Measurements from ENCODE around the gene CALN1.

CALN1 gene

DNA sequence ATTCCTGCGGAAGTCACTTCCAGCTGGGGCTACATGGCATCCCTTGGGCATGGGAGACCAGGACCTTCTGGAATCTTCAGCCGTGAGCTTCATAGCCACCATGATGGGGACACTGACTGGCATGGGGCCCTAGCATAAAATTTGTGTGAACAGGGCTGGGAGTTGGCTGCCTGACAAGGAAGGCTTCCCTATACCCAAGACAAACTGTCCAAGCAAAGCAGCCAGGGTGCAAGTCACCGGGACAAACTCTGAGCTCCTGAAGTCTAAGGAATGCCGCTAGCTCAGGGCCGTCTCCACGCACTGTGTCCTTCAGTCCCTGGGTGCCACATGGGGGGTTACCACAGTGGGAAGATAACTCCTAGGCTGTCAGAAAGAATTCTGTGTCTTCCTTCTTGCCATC is 627.4 kb downstream of the CALN1 start:
- Mint-ChIP-seq H3K27ac (no peak overlapping the region), H3K9me3 (peaks cover 11 to 12% of the 10 kb centered on the region in 2 donors), H3K36me3 (peaks cover 0 to 2% of the 10 kb centered on the region in 2 donors), H3K27me3 (no peaks in the 10 kb centered on the region), H3K4me3 (no peak overlapping the region), H3K4me1 (no peaks in the 10 kb centered on the region)
- DNase-seq (no peak), ATAC-seq (replicated peaks) (no peak)

- ATAC-seq (replicated peaks) = no peak
- Mint-ChIP-seq H3K4me3 (no peak overlapping the region), H3K27ac (no peak overlapping the region), H3K36me3 (peaks cover 0 to 2% of the 10 kb centered on the region in 2 donors), H3K4me1 (no peaks in the 10 kb centered on the region), H3K27me3 (no peaks in the 10 kb centered on the region), H3K9me3 (peaks cover 11 to 12% of the 10 kb centered on the region in 2 donors)
- DNase-seq = no peak
Observed at GRCh38 chr7:71784180-71784579, 628.0 kb downstream of the CALN1 start.

DNA sequence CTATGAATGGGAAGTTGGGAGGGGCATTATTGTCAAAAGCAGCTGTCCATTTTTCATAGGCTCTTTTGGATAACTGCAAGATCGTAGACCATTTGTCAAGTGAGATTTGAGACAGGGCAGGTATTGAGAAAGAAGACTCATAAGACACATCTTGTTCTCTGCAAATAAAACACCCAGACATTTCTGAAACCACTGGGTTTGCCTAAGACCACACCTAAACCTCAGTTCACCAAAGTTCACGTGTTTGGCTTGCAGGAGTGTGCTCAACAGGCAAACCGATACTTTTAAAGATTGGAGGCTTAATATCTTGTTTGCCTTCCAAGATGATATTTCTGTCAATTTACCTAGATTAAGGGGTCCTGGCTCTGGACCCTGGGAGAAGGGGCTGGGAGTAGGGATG is 628.4 kb downstream of the CALN1 start:
- ATAC-seq (replicated peaks) (no peak), DNase-seq (no peak)
- peaks cover 0 to 2% of the 10 kb centered on the region in 2 donors for H3K36me3 Mint-ChIP-seq
- peaks cover 11 to 12% of the 10 kb centered on the region in 2 donors for H3K9me3 Mint-ChIP-seq
- no peak overlapping the region for H3K4me3 Mint-ChIP-seq
- H3K27me3 Mint-ChIP-seq = no peaks in the 10 kb centered on the region
- no peaks in the 10 kb centered on the region for H3K4me1 Mint-ChIP-seq
- H3K27ac Mint-ChIP-seq = no peak overlapping the region

GRCh38 chr7:71782051-71782450 is 630.1 kb downstream of the CALN1 start:
- peaks cover 0 to 2% of the 10 kb centered on the region in 2 donors for H3K36me3 Mint-ChIP-seq
- no peak for DNase-seq
- H3K27me3 Mint-ChIP-seq = no peaks in the 10 kb centered on the region
- H3K9me3 Mint-ChIP-seq = peaks cover 6 to 7% of the 10 kb centered on the region in 2 donors
- no peaks in the 10 kb centered on the region for H3K4me1 Mint-ChIP-seq
- ATAC-seq (replicated peaks) = no peak
- no peak overlapping the region for H3K27ac Mint-ChIP-seq
- no peak overlapping the region for H3K4me3 Mint-ChIP-seq

- Mint-ChIP-seq H3K9me3 (peaks cover 4% of the 10 kb centered on the region in 2 donors), H3K27ac (no peak overlapping the region), H3K36me3 (peaks cover 0 to 2% of the 10 kb centered on the region in 2 donors), H3K27me3 (no peaks in the 10 kb centered on the region), H3K4me3 (no peak overlapping the region), H3K4me1 (no peaks in the 10 kb centered on the region)
- ATAC-seq (replicated peaks) (no peak), DNase-seq (no peak)
Observed at GRCh38 chr7:71780282-71780681, 631.9 kb downstream of the CALN1 start.

DNA sequence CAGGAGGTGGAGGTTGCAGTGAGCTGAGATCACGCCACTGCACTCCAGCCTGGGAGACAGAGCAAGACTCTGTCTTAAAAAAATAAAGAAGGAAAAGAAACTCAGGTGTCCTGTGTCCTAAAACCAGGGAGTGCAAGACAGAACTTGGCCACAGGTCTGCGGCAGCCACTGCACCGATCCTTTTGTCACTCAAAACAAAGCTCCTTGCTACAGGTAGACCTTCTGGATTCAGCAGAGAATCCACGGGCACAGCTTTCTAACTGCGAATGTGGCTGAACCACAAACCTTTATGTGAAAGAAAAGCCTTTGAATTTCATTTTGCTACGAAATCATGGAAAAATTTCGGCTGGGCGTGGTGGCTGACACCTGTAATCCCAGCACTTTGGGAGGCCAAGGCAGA is 634.9 kb downstream of the CALN1 start:
- no peak overlapping the region for H3K27ac Mint-ChIP-seq
- peaks cover 2 to 3% of the 10 kb centered on the region in 2 donors for H3K9me3 Mint-ChIP-seq
- ATAC-seq (replicated peaks) (no peak), DNase-seq (no peak)
- no peaks in the 10 kb centered on the region for H3K4me1 Mint-ChIP-seq
- peaks cover 0 to 1% of the 10 kb centered on the region in 2 donors for H3K36me3 Mint-ChIP-seq
- H3K4me3 Mint-ChIP-seq = no peak overlapping the region
- H3K27me3 Mint-ChIP-seq = no peaks in the 10 kb centered on the region

- Mint-ChIP-seq H3K36me3 (no peaks in the 10 kb centered on the region), H3K4me1 (no peaks in the 10 kb centered on the region), H3K9me3 (peaks cover 0 to 1% of the 10 kb centered on the region in 2 donors), H3K27me3 (no peaks in the 10 kb centered on the region), H3K4me3 (no peak overlapping the region), H3K27ac (no peak overlapping the region)
- DNase-seq = no peak
- ATAC-seq (replicated peaks) = no peak
Observed at GRCh38 chr7:71776726-71777125, 635.4 kb downstream of the CALN1 start.

DNA sequence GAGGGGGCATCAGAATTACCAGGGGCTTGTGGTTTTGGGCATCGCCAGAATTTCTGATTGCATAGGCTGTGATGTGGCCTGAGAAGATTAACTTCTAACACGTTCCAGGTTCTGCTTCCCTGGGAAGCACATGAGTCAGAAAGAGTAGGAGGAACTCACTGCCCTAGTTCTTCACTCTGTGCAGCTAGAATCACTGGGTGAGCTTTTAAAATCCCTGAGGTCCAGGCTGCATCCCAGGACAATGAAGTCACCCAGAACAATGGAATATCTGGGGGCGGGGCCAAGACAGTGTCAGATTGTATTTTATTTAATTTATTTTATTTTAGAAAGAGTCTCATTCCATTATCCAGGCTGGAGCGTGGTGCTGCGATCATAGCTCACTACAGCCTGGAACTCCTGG is 636.5 kb downstream of the CALN1 start:
- Mint-ChIP-seq H3K27ac (no peak overlapping the region), H3K4me3 (no peak overlapping the region), H3K27me3 (no peaks in the 10 kb centered on the region), H3K4me1 (no peaks in the 10 kb centered on the region), H3K9me3 (peaks cover 0 to 1% of the 10 kb centered on the region in 2 donors), H3K36me3 (no peaks in the 10 kb centered on the region)
- DNase-seq (no peak), ATAC-seq (replicated peaks) (no peak)

DNA sequence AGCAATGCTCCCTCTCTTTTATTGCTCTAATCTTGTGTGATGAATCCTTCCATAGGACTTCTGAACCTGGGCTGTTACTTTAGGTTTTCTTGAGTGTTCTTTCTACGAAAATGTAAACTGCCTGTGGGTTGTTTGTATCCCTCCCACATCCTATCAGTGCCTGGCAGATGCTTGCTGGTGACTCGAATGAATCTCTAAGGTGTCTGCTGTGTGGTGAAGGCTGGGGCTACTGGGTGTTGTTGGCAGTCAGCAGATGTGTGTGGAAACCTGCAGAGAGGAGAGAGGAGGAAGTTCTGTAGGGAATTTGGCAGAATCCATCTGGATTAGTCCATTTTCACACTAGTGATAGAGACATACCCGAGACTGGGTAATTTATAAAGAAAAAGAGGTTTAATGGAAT is 639.4 kb downstream of the CALN1 start:
- H3K4me1 Mint-ChIP-seq = no peaks in the 10 kb centered on the region
- DNase-seq (no peak), ATAC-seq (replicated peaks) (no peak)
- H3K4me3 Mint-ChIP-seq = no peak overlapping the region
- no peaks in the 10 kb centered on the region for H3K36me3 Mint-ChIP-seq
- H3K27me3 Mint-ChIP-seq = no peaks in the 10 kb centered on the region
- H3K27ac Mint-ChIP-seq = no peak overlapping the region
- no peaks in the 10 kb centered on the region for H3K9me3 Mint-ChIP-seq

- Mint-ChIP-seq H3K9me3 (no peaks in the 10 kb centered on the region), H3K4me3 (no peak overlapping the region), H3K36me3 (no peaks in the 10 kb centered on the region), H3K4me1 (no peaks in the 10 kb centered on the region), H3K27ac (no peak overlapping the region), H3K27me3 (no peaks in the 10 kb centered on the region)
- no peak for DNase-seq
- ATAC-seq (replicated peaks) = no peak
Observed at GRCh38 chr7:71770269-71770907, 641.8 kb downstream of the CALN1 start.

DNA sequence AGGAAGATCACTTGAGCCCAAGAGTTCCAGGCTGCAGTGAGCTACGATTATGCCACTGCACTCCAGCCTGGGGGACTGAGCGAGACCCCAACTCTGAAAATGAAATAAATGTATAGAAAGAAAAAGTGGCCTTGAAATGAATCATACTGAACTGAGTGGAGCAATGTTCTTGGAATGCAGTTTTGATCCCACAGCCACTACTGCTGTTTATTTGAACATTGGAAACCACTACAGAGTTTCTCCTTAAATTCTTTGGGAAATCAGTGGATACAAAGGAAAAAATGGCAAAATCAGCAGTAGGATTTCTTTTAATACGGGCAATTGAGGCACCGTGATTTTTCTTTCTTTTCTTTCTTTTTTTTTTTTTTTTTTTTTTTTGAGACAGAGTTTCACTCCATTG is 642.8 kb downstream of the CALN1 start:
- Mint-ChIP-seq H3K27me3 (no peaks in the 10 kb centered on the region), H3K27ac (no peak overlapping the region), H3K9me3 (no peaks in the 10 kb centered on the region), H3K36me3 (no peaks in the 10 kb centered on the region), H3K4me3 (no peak overlapping the region), H3K4me1 (no peaks in the 10 kb centered on the region)
- no peak for ATAC-seq (replicated peaks)
- no peak for DNase-seq

DNA sequence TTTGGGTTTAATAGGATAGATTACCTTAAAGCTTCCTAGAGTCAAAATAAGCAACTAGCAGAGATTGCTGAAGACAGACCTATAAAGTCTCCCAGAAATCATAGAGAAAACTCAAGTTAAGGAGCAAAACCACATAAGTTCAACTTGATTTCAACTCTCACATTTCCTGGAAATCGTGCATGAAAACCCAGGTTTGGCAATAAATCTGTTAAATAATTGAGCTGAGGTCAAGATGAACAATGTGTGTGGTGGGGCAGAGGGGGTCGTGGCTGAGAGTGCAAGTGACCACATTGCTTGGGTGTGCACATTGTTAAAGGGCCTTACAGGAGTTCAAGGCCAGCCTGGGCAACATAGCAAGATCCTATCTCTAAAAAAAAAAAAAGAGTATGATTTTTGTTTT is 643.7 kb downstream of the CALN1 start:
- H3K4me3 Mint-ChIP-seq = no peak overlapping the region
- no peaks in the 10 kb centered on the region for H3K27me3 Mint-ChIP-seq
- peaks cover 0 to 2% of the 10 kb centered on the region in 2 donors for H3K9me3 Mint-ChIP-seq
- H3K27ac Mint-ChIP-seq = no peak overlapping the region
- ATAC-seq (replicated peaks) (no peak), DNase-seq (no peak)
- H3K4me1 Mint-ChIP-seq = no peaks in the 10 kb centered on the region
- no peaks in the 10 kb centered on the region for H3K36me3 Mint-ChIP-seq

DNA sequence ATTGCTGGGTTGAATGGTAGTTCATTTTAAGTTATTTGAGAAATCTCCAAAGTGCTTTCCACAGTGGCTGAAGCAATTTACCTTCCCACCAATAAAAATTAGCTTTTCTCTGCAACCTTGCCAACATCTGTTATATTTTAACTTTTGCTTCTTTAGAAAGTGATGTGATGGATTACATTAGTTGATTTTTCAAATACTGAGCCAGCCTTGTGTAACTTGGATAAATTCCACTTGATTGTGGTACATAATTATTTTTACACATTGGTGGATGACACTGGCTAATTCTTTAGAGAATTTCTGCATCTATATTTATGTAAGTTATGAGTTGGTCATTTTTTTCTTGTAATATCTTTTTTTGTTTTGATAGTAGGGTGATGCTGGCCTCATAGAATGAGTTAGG is 646.1 kb downstream of the CALN1 start:
- Mint-ChIP-seq H3K27me3 (no peaks in the 10 kb centered on the region), H3K9me3 (peaks cover 4 to 8% of the 10 kb centered on the region in 2 donors)

DNA sequence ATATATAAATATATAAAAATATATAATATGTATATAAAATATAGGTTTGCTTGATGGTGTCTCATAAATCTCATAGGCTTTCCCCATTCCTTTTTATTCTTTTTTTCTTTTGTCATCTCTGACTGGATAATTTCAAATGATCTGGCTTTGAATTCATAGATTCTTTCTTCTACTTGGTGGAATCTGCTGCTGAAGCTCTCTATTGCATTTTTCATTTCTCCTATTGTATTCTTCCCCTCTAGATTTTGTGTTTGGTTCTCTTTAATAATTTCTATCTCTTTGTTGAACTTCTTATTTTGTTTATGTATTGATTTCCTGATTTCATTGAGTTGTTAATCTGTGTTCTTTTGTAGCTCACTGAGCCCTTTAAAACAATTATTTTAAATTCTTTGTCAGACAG is 650.8 kb downstream of the CALN1 start:
- no peaks in the 10 kb centered on the region for H3K4me1 Mint-ChIP-seq
- H3K36me3 Mint-ChIP-seq = peaks cover 0 to 3% of the 10 kb centered on the region in 2 donors
- H3K9me3 Mint-ChIP-seq = peaks cover 12 to 15% of the 10 kb centered on the region in 2 donors
- H3K4me3 Mint-ChIP-seq = no peak overlapping the region
- DNase-seq = no peak
- no peaks in the 10 kb centered on the region for H3K27me3 Mint-ChIP-seq
- no peak overlapping the region for H3K27ac Mint-ChIP-seq
- ATAC-seq (replicated peaks) = no peak

More for the DNA sequence above, 646.1 kb downstream of the CALN1 start:
- H3K4me1 Mint-ChIP-seq = no peaks in the 10 kb centered on the region
- H3K36me3 Mint-ChIP-seq = no peaks in the 10 kb centered on the region
- no peak overlapping the region for H3K27ac Mint-ChIP-seq
- DNase-seq (no peak), ATAC-seq (replicated peaks) (no peak)
- no peak overlapping the region for H3K4me3 Mint-ChIP-seq

GRCh38 chr7:71754828-71755227 is 657.3 kb downstream of the CALN1 start:
- ATAC-seq (replicated peaks) = no peak
- Mint-ChIP-seq H3K36me3 (peaks cover 0 to 7% of the 10 kb centered on the region in 2 donors), H3K4me1 (no peaks in the 10 kb centered on the region), H3K4me3 (no peak overlapping the region), H3K27ac (no peak overlapping the region), H3K27me3 (peaks cover 22 to 40% of the 10 kb centered on the region in 2 donors), H3K9me3 (peaks cover 7 to 13% of the 10 kb centered on the region in 2 donors)
- no peak for DNase-seq
